GM23338 (cell line): Measurements from ENCODE around the gene CHAMP1. TPM values are rescaled to one million over a fixed set of nuclear protein-coding genes. Genes with fewer than 3 reads are reported as not detected.

Source experiments
- ATAC-seq: fragments of 200-7000 bp; cut with Tn5 transposase; 3 replicates; pipeline ENCODE4 v1.9.1; 2020
- DNase-seq: peaks from one replicate; pipeline ENCODE4 v3.0.0-alpha.2; 2015; ENCODE audit warnings: low spot score
- H2AFZ ChIP-seq: fragments of 200-600 bp; sonication (generic); 2 replicates; pipeline ENCODE4 v1.8.0; 2016; ENCODE audit warnings: antibody characterized with exemption, mild to moderate bottlenecking, moderate library complexity
- H3F3A ChIP-seq: fragments of 200-600 bp; sonication (generic); replicated peaks from 2 replicates; pipeline ENCODE4 v1.8.0; 2017; ENCODE audit warnings: antibody characterized with exemption, mixed run types, low read depth
- H3K27ac ChIP-seq: fragments of 200-600 bp; sonication (generic); 2 replicates; pipeline ENCODE4 v1.6.1; 2016; ENCODE audit warnings: low read depth
- H3K27me3 ChIP-seq: fragments of 200-600 bp; sonication (generic); 2 replicates; pipeline ENCODE4 v1.8.0; 2016; ENCODE audit warnings: mild to moderate bottlenecking, mixed run types, moderate library complexity; ENCODE audit not compliant: insufficient read depth
- H3K36me3 ChIP-seq: fragments of 200-600 bp; sonication (generic); 2 replicates; pipeline ENCODE4 v1.8.0; 2016; ENCODE audit warnings: mild to moderate bottlenecking; ENCODE audit not compliant: insufficient read depth
- H3K4me1 ChIP-seq: fragments of 200-600 bp; sonication (generic); 2 replicates; pipeline ENCODE4 v1.8.0; 2016; ENCODE audit warnings: mild to moderate bottlenecking, moderate library complexity; ENCODE audit not compliant: insufficient read depth
- H3K4me2 ChIP-seq: fragments of 200-600 bp; sonication (generic); 2 replicates; pipeline ENCODE4 v1.7.1; 2017; ENCODE audit warnings: mixed run types
- H3K4me3 ChIP-seq: fragments of 200-600 bp; sonication (generic); 2 replicates; pipeline ENCODE4 v1.6.1; 2016; ENCODE audit warnings: mixed run types
- H3K79me2 ChIP-seq: fragments of 200-600 bp; sonication (generic); replicated peaks from 2 replicates; pipeline ENCODE4 v1.8.0; 2017; ENCODE audit warnings: mild to moderate bottlenecking; ENCODE audit not compliant: insufficient read depth
- H3K9me2 ChIP-seq: fragments of 200-600 bp; sonication (generic); 2 replicates; pipeline ENCODE4 v1.8.0; 2017; ENCODE audit not compliant: insufficient read depth
- H4K20me1 ChIP-seq: fragments of 200-600 bp; sonication (generic); replicated peaks from 2 replicates; pipeline ENCODE4 v1.8.0; 2017; ENCODE audit warnings: mild to moderate bottlenecking; ENCODE audit not compliant: insufficient read depth
- H3K27ac Mint-ChIP-seq: 2 replicates; pipeline ENCODE4 v1.8.0; 2020; ENCODE audit warnings: inconsistent platforms, mild to moderate bottlenecking, moderate library complexity, mixed read lengths
- H3K27me3 Mint-ChIP-seq: 3 replicates; pipeline ENCODE4 v1.8.0; 2022; ENCODE audit warnings: low read depth, mild to moderate bottlenecking, moderate library complexity, mixed read lengths, inconsistent platforms; ENCODE audit not compliant: insufficient read depth, poor library complexity
- H3K36me3 Mint-ChIP-seq: 3 replicates; pipeline ENCODE4 v1.8.0; 2021; ENCODE audit warnings: low read depth, mild to moderate bottlenecking, inconsistent platforms, moderate library complexity, mixed read lengths
- H3K4me1 Mint-ChIP-seq: 3 replicates; pipeline ENCODE4 v1.8.0; 2020; ENCODE audit warnings: mild to moderate bottlenecking, inconsistent platforms, mixed read lengths
- H3K4me3 Mint-ChIP-seq: 3 replicates; pipeline ENCODE4 v1.8.0; 2021; ENCODE audit warnings: moderate library complexity, mild to moderate bottlenecking, inconsistent platforms, mixed read lengths
- H3K9me3 Mint-ChIP-seq: 3 replicates; pipeline ENCODE4 v1.8.0; 2020; ENCODE audit warnings: moderate library complexity, mild to moderate bottlenecking, inconsistent platforms, mixed read lengths
- CREB1 ChIP-seq: fragments of 250-450 bp; sonication (Bioruptor Pico); IDR thresholded peaks from 2 replicates; pipeline ENCODE4 v1.5.0; 2020; ENCODE audit warnings: low read depth, mild to moderate bottlenecking, moderate library complexity
- ETS1 ChIP-seq: IDR thresholded peaks from 2 replicates; pipeline ENCODE4 v1.6.1; 2016; ENCODE audit warnings: antibody characterized with exemption
- EZH2phosphoT487 ChIP-seq: fragments of 200-600 bp; sonication (generic); IDR thresholded peaks from one replicate; pipeline ENCODE4 v1.8.1; 2018; ENCODE audit warnings: antibody characterized with exemption; ENCODE audit not compliant: unreplicated experiment
- JUNB ChIP-seq: IDR thresholded peaks from one replicate; pipeline ENCODE4 v1.6.1; 2016; ENCODE audit warnings: antibody characterized with exemption; ENCODE audit not compliant: unreplicated experiment
- NANOG ChIP-seq: IDR thresholded peaks from 2 replicates; pipeline ENCODE4 v1.6.1; 2016; ENCODE audit warnings: antibody characterized with exemption, borderline replicate concordance
- POLR2AphosphoS5 ChIP-seq: IDR thresholded peaks from 2 replicates; pipeline ENCODE4 v1.6.1; 2016; ENCODE audit warnings: antibody characterized with exemption, low read depth
- REST ChIP-seq: IDR thresholded peaks from one replicate; pipeline ENCODE4 v1.6.1; 2018; ENCODE audit warnings: antibody characterized with exemption; ENCODE audit not compliant: unreplicated experiment
- STAT1 ChIP-seq: IDR thresholded peaks from one replicate; pipeline ENCODE4 v1.6.1; 2016; ENCODE audit warnings: antibody characterized with exemption; ENCODE audit not compliant: unreplicated experiment
- polyA plus RNA-seq: library from polyadenylated mRNA; unstranded; fragments of >200 nt; fragmentation: Nextera tagmentation; extraction: Ambion mirVana; gene quantifications from 2 replicates; pipeline ENCODE4 v1.2.1, GENCODE V29; 2016
- total RNA-seq: library from RNA; depleted of rRNA; stranded (reverse); fragments of >200 nt; shearing (Covaris generic); gene quantifications from 2 replicates; pipeline ENCODE4 v1.2.3, GENCODE V29; 2014
- TF ChIP-seq, protein P1 (sequence below), 2 experiments: fragments of 200-600 bp in 1 of 2; sonication (generic) in 1 of 2; conservative IDR thresholded peaks; 2 replicates each; pipeline versions ENCODE4 v1.5.1 to v1.6.1; 2016 to 2017; ENCODE audit warnings: antibody characterized with exemption in 2 of 2, low read depth in 2 of 2, mild to moderate bottlenecking in 2 of 2, moderate library complexity in 1 of 2

Gene CHAMP1
- total and polyA plus RNA-seq, 2 experiments from 2014 or later: 32.8 to 39.1 TPM

GRCh38 chr13:114311908-114312307 lies 2.4 kb upstream of the CHAMP1 start (continued):
- no peak for TF ChIP-seq REST

DNA sequence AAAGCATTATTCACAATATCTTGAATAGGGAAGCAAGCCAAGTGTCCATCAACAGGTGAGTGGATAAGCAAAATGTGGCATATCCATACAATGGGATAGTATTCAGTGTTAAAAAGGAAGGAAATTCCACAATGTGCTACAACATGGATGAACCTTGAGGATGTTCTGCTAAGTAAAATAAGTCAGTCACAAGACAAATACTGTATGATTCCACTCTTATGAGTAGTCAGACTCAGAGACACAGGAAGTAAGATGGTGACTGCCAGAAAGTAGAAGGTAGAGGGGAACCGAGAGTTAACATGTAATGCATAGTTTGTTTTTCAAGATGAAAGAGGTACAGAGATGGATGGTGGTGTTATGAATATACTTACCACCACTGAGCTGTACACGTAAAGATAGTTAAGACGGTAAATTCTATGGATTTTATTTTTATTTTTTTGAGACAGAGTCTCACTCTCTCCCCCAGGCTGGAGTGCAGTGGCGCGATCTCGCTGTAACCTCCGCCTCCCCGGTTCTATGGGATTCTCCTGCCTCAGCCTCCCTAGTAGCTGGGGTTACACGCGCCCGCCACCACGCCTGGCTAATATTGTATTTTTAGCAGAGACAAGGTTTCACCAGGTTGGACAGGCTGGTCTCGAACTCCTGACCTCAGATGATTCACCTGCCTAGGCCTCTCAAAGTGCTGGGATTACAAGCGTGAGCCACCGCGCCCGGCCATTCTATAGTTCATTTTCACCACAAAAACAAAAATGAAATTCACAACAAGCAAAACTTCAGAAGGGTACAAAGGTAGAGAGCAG lies 1.0 kb upstream of the CHAMP1 start:
- Histone ChIP-seq H3K79me2 (peaks cover 35% of the 10 kb centered on the region), H3K4me3 (peak overlapping the region; percentile 71), H3K4me2 (peak overlapping the region; percentile 92), H3K4me1 (peaks cover 9% of the 10 kb centered on the region; the same call in 1 of the 2 replicates), H4K20me1 (no peaks in the 10 kb centered on the region), H3K36me3 (no peaks in the 10 kb centered on the region), H3K9me2 (no peaks in the 10 kb centered on the region), H3K27me3 (no peaks in the 10 kb centered on the region), H2AFZ (peak overlapping the region; percentile 15), H3F3A (no peaks in the 10 kb centered on the region; the same call in 1 of the 2 replicates), H3K27ac (peak overlapping the region; percentile 78)
- ATAC-seq (no peak), DNase-seq (no peak)
- Mint-ChIP-seq H3K4me1 (peaks cover 19% of the 10 kb centered on the region), H3K4me3 (peak overlapping the region; percentile 88), H3K9me3 (no peaks in the 10 kb centered on the region), H3K27me3 (peaks cover 5% of the 10 kb centered on the region), H3K27ac (peak overlapping the region; percentile 91; the same call in 1 of the 2 replicates), H3K36me3 (peaks cover 7% of the 10 kb centered on the region; the same call in 2 of the 3 replicates)
- no peak for TF ChIP-seq EZH2phosphoT487
- TF ChIP-seq JUNB: no peak
- no peak for TF ChIP-seq STAT1
- TF ChIP-seq POLR2AphosphoS5: no peak
- no peak for TF ChIP-seq CREB1 (CRISPR knock-in tag)
- no peak for TF ChIP-seq REST
- TF ChIP-seq, protein P1, sequence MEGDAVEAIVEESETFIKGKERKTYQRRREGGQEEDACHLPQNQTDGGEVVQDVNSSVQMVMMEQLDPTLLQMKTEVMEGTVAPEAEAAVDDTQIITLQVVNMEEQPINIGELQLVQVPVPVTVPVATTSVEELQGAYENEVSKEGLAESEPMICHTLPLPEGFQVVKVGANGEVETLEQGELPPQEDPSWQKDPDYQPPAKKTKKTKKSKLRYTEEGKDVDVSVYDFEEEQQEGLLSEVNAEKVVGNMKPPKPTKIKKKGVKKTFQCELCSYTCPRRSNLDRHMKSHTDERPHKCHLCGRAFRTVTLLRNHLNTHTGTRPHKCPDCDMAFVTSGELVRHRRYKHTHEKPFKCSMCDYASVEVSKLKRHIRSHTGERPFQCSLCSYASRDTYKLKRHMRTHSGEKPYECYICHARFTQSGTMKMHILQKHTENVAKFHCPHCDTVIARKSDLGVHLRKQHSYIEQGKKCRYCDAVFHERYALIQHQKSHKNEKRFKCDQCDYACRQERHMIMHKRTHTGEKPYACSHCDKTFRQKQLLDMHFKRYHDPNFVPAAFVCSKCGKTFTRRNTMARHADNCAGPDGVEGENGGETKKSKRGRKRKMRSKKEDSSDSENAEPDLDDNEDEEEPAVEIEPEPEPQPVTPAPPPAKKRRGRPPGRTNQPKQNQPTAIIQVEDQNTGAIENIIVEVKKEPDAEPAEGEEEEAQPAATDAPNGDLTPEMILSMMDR (conservative IDR thresholded peaks at IDR 0.05; ENCODE audit: low read depth in 2 of 2): no peak
- TF ChIP-seq ETS1: no peak
- TF ChIP-seq NANOG: no peak
